ENCODE results near the gene BHLHE41.

DNA sequence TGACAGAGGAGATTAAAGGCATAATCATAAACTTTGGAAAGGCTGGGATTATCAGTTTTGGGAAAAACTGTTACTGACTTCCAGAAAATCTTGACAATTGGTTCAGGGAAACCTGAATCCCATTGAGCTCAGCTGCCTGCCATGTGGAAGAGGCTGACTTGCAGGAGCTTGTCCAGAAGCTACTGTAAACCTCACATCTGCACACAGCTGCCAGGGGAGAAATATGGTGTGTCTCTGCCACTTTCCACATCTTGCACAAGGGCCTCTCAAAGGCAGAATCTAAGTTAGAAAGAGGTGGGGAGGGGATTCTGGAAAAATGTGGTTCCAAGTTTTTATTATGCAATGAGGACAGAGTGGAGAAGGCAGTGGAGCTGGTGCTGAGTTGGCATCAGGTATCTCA, 8.7 kb upstream of the BHLHE41 start:
- TF ChIP-seq, protein P1, sequence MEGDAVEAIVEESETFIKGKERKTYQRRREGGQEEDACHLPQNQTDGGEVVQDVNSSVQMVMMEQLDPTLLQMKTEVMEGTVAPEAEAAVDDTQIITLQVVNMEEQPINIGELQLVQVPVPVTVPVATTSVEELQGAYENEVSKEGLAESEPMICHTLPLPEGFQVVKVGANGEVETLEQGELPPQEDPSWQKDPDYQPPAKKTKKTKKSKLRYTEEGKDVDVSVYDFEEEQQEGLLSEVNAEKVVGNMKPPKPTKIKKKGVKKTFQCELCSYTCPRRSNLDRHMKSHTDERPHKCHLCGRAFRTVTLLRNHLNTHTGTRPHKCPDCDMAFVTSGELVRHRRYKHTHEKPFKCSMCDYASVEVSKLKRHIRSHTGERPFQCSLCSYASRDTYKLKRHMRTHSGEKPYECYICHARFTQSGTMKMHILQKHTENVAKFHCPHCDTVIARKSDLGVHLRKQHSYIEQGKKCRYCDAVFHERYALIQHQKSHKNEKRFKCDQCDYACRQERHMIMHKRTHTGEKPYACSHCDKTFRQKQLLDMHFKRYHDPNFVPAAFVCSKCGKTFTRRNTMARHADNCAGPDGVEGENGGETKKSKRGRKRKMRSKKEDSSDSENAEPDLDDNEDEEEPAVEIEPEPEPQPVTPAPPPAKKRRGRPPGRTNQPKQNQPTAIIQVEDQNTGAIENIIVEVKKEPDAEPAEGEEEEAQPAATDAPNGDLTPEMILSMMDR (IDR thresholded peaks at IDR 0.05 in 8 of 11, conservative IDR thresholded peaks at IDR 0.05 in 3 of 11): no peak
- no peak for TF ChIP-seq POLR2AphosphoS5 (IDR thresholded peaks at IDR 0.05)

Measured in spleen (tissue), 7 donors.